Colon (tissue), 2 donors: Measurements from ENCODE around the gene CDK5RAP2.
"Not testable (repeated sequence)": the region's sequence is repeated elsewhere in the genome, so short reads cannot be mapped to it uniquely, and the experiment has no call there.

ENCODE experiments used
- FAIRE-seq: peaks from 2 replicates; lab custom pipeline; 2012; peaks lifted over from hg19 to GRCh38; lab: Jason Lieb, UNC
- donor health status: control.
- donor health status: control.

Gene CDK5RAP2

GRCh38 chr9:120580051-120580896, at the start of gene CDK5RAP2:
CDK5RAP2 (minus strand) TSS chr9:120580167; CDS start chr9:120579978, 189 bp downstream.
- FAIRE-seq: peak; percentile 24

DNA sequence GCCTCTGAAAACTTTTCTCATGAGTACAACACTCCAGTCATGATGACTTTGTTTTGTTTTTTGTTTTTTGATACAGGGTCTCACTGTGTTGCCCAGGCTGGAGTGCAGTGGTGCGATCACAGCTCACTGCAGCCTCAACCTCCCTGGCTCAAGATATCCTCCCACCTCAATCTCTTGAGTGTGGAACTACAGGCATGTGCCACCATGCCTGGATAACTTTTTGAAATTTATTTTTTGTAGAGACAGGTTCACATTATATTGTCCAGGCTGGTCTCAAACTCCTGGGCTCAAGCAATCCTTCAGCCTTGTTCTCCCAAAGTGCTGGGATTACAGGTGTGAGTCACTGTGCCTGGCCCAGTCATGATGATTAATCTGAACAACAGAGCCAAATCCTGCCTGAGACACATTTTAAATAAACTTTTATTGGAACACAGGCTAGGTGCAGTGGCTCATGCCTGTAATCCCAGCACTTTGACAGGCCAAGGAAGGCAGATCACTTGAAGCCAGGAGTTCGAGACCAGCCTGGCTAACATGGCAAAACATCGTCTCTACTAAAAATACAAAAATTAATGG, 49.0 kb upstream of the CDK5RAP2 start:
- FAIRE-seq: not testable (repeated sequence)

DNA sequence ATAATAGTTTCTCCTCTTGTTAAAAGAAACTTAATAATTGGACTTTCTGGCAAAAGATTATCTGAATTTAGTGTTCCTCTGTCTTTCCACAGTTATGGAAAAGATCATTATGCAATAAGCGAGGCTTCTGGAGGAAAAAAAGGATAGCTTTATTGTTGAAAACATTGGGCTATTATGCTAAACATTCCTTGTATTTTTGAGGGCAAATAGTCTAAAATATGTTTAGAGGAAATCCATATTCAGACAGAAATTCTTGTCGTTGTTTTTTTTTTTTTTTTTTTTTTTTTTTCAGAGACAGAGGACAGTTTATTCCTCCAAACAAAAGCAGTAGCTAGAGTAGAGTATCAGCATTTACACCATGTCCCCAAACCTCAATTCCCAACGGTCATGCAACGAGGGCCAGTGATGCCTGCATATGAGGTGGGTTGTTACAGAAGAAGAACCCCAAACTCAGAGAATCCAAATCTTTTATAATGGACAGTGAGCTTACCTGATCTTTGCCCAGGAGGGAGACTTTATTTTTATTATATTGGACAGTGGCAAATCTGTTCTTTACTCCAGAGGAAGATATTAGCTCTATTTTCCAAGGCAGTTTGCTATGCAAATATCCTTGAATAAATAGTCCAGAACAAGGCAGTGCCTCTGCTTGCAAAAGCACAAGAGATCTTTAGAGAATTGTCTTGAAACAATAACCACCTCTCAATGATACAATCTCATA, 48.4 kb upstream of the CDK5RAP2 start:
- FAIRE-seq: no peak

DNA sequence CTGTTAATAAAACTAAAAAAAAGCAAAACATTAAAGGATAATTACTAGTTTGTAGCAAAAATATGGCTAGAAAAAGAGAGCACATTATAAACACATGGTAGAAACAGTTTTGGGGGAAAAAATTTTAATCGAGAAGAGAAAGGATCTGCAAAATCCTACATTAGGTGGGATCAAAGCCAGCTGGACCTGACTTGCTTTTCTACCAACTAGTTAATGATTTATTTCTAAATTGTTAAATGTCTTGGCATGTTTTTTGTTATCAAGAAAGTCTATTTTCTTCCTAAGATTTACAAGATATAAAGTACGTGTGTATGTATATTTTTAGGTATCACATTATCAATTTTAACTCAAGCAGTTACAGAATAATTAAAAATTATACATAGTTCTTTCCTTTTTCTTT, 47.1 kb upstream of the CDK5RAP2 start:
- FAIRE-seq: no peak

- FAIRE-seq: no peak
Measured at GRCh38 chr9:120626512-120626911, 46.5 kb upstream of the CDK5RAP2 start.

- FAIRE-seq: no peak
Measured at GRCh38 chr9:120625222-120625621, 45.3 kb upstream of the CDK5RAP2 start.

DNA sequence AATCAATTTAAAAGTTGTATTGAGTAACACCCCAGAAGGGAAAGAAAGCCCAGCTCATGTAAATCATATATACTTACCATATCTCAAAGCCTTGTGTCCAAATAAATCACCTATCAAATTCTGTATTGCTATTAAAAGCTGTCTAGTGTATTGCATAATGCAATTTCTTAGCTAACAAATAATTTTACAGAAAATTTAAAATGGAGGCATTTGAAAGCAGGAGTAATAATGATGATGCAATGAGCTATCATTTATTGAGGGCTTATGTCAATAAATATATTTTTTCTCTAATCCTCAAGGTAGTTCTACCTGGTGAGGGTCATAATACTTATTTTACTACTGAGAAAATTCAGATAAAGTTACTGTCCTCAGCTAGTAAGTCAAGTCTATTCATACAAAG, 42.8 kb upstream of the CDK5RAP2 start:
- FAIRE-seq: no peak

- FAIRE-seq: no peak
Measured at GRCh38 chr9:120621941-120622340, 42.0 kb upstream of the CDK5RAP2 start.

- no peak for FAIRE-seq
Measured at GRCh38 chr9:120619751-120620655, 40.0 kb upstream of the CDK5RAP2 start.

DNA sequence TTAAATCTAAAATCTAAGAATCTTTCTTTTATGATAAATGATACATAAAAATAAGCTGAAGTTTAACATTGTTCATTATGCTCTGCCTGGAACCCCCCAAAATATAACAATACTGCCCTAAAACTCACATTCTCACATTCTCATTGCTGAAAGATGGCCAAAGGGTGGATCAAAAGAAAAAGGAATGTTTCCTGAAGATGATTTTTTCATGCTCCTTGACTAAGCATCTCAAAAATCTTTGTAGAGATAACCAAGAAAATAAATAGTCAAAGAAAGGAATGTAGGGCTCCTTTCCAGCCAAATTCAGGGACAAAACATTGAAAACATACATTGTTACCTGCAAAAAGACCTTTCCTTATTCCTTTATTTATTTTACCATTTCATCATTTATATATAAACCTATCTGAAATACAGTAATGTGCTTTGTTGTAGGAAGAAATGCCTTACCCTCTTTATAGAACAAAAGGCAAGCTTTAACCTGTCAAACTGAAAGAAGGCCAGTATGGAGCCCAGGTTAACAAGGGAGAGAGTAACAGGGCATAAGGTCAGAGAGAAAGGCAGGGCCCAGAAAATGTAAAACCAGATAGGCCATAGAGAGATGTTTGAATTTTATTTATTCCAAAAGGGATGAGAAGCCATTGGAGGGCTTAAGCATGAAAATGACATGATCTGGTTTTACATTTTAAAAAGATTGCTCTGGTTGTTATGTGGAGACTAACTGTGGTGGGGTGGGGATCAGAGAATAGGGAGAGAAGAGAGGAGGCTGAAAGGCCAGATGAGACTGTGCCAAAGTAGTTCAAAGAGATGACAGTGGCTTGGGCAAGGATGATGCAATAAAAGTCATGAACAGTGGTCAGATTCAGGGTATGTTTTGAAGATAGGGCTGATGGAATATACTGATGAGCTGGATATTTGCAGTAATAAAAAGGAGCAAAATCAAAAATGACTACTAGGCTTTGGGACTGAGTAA, 37.3 kb upstream of the CDK5RAP2 start:
- no peak for FAIRE-seq

- no peak for FAIRE-seq
Measured at GRCh38 chr9:120612218-120612617, 32.3 kb upstream of the CDK5RAP2 start.

GRCh38 chr9:120611690-120612068, 31.7 kb upstream of the CDK5RAP2 start:
- no peak for FAIRE-seq

- FAIRE-seq: no peak
Measured at GRCh38 chr9:120610975-120611689, 31.2 kb upstream of the CDK5RAP2 start.

- FAIRE-seq: no peak
Measured at GRCh38 chr9:120609636-120610035, 29.7 kb upstream of the CDK5RAP2 start.

- no peak for FAIRE-seq
Measured at GRCh38 chr9:120608421-120608820, 28.5 kb upstream of the CDK5RAP2 start.

GRCh38 chr9:120603591-120603990, 23.6 kb upstream of the CDK5RAP2 start:
- no peak for FAIRE-seq

- FAIRE-seq: no peak
Measured at GRCh38 chr9:120603010-120603409, 23.0 kb upstream of the CDK5RAP2 start.

- FAIRE-seq: no peak
Measured at GRCh38 chr9:120593955-120594277, 13.9 kb upstream of the CDK5RAP2 start.

DNA sequence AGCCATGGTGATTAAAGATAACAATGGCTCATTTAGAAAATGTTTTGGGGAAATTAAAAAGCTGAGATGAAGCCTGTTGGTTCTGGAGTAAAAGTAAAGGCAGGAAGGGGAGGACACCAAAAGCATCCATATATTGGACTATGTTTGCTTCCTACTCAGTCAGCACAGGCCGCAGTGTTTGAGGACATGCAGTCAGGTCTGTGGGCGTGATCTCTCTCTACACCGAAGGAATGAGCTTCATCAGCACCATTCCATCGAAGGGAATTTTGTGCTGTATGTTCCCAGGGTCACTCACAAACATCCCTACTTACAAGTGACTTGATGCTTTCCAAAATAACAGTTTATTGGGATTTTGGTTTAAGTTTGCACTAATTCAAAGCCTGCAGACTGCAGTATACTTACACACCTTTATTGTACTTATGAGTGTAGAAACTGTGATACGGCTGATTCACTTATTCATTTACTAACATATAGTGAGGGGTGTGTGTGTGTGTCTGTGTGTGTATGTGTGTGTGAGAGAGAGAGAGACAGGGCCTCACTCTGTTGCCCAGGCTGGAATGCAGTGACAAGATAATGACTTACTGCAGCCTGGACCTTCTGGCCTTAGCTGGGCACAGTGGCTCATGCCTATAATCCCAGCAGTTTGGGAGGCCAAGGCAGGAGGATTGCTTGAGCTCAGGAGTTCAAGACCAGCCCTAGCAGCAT, 13.4 kb upstream of the CDK5RAP2 start:
- no peak for FAIRE-seq

- no peak for FAIRE-seq
Measured at GRCh38 chr9:120592210-120592609, 12.2 kb upstream of the CDK5RAP2 start.
